Activated CD4-positive, alpha-beta T cell treated with anti-CD3 and anti-CD28 coated beads, Interleukin-2, amount 10 ng/mL, durations not matched to agents 24 days and 14 days (primary cell): ENCODE data around the gene ZNF441. TPM values are rescaled to one million over a fixed set of nuclear protein-coding genes. Genes with fewer than 3 reads are reported as not detected.
A peak's percentile ranks its signal among the peaks of the same experiment; 100 is the strongest.
"Not testable (repeated sequence)": the region's sequence is repeated elsewhere in the genome, so short reads cannot be mapped to it uniquely, and the experiment has no call there.

ENCODE experiments used
- DNase-seq: peaks from one replicate; pipeline ENCODE4 v3.0.0; 2022
- H3K27ac Mint-ChIP-seq: one replicate; pipeline ENCODE4 v1.8.0; 2022; ENCODE audit warnings: mild to moderate bottlenecking, mixed read lengths
- H3K27me3 Mint-ChIP-seq: one replicate; pipeline ENCODE4 v1.8.0; 2022; ENCODE audit warnings: mixed read lengths
- H3K36me3 Mint-ChIP-seq: one replicate; pipeline ENCODE4 v1.8.0; 2022; ENCODE audit warnings: low read depth, mild to moderate bottlenecking, mixed read lengths
- H3K4me1 Mint-ChIP-seq: one replicate; pipeline ENCODE4 v1.8.0; 2021; ENCODE audit warnings: mixed read lengths
- H3K4me3 Mint-ChIP-seq: one replicate; pipeline ENCODE4 v1.8.0; 2022; ENCODE audit warnings: mild to moderate bottlenecking, moderate library complexity, mixed read lengths
- H3K9me3 Mint-ChIP-seq: one replicate; pipeline ENCODE4 v1.8.0; 2021; ENCODE audit warnings: mixed read lengths
- intact Hi-C: fragments of 100-400 bp; cut with micrococcal nuclease; formaldehyde crosslinking; loops from one replicate; pipeline ENCODE4 v1.15.1; 2023
- total RNA-seq: library from RNA; stranded (reverse); gene quantifications from 2 replicates; pipeline ENCODE4 v1.2.3, GENCODE V29; 2022

The ZNF441 gene
- total RNA-seq, 1 donor from 2014 or later, result 4.0 TPM

- DNase-seq, result peak; percentile 93
- Mint-ChIP-seq H3K27me3 (no peaks in the 10 kb centered on the region), H3K9me3 (peaks cover 7% of the 10 kb centered on the region), H3K4me3 (peak overlapping the region; percentile 84), H3K36me3 (peaks cover 2% of the 10 kb centered on the region), H3K4me1 (peaks cover 9% of the 10 kb centered on the region), H3K27ac (no peak overlapping the region)
- intact Hi-C loops, result loop anchor here (1.0 to 5.0 kb wide), 4 partner anchors 85 to 344 kb away; no protein-coding TSS in a partner anchor
Measured at GRCh38 chr19:11797491-11797890, 30.7 kb downstream of the ZNF441 start.

DNA sequence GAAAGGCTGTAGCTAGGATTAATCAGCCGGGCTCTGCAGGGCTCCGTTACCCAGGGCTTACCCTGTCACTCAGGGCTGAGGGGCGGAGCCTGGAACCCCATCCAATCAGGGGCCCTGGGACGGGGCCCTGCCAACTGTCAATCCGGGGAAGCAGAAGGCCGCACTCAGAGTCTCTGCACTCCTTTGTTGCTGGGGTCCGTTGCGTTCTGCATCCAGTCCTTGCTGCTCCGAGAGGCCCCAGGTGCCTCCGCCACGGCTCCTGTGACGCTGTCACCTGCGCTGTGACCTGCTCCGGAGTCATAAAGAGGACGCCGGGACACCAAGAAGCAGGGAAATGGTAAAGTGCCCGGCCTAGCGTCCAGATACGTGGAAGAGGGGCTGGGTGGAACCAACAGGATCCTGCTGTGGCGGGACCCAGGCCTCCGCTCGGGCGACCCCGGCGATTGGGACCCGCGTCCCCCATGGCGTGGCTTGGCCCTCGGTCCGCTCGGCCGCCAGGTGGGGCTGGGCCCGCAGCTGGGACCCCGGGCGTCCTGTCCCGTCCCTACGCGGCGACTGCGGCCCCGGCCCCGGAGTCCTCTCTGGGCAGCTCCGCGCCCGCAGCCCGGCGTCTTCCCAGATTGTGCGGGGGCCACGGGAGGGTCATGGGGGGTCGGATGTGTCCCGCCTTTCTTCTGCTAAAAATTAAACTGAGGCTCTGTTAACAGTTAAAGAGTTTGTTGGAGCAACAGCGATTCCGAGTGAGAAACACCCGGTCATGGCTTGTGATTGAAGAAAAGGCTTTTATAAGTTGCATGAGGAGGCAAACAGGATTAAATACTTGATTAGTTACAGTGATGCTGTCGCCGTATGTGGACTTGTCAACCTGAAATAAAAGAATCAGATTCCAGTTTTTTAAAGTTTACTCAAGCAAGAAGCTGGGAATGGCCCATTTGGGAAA, 31.9 kb downstream of the ZNF441 start, which contains the start of gene ZNF491:
Gene ZNF491 (plus strand): TSS at position 133 of the 940 bp plus-strand sequence. CDS start 7,431 bp downstream, outside the sequence.
- H3K9me3 Mint-ChIP-seq, result peaks cover 7% of the 10 kb centered on the region
- peaks cover 9% of the 10 kb centered on the region for H3K4me1 Mint-ChIP-seq
- peak within 1 kb of the TSS; percentile 84 for H3K27ac Mint-ChIP-seq
- peak; percentile 91 for DNase-seq
- no peaks in the 10 kb centered on the region for H3K27me3 Mint-ChIP-seq
- H3K4me3 Mint-ChIP-seq, result peak within 1 kb of the TSS; percentile 84
- H3K36me3 Mint-ChIP-seq, result peaks cover 2% of the 10 kb centered on the region
- intact Hi-C loops, result loop anchor here (2.0 to 5.0 kb wide), 2 partner anchors 14 to 84 kb away; no protein-coding TSS in a partner anchor

- no peaks in the 10 kb centered on the region for H3K27me3 Mint-ChIP-seq
- no peak overlapping the region for H3K4me3 Mint-ChIP-seq
- intact Hi-C loops, result no loop called here
- H3K27ac Mint-ChIP-seq, result no peak overlapping the region
- DNase-seq, result no peak
- H3K9me3 Mint-ChIP-seq, result peaks cover 29% of the 10 kb centered on the region
- no peaks in the 10 kb centered on the region for H3K4me1 Mint-ChIP-seq
- peaks cover 13% of the 10 kb centered on the region for H3K36me3 Mint-ChIP-seq
Measured at GRCh38 chr19:11806354-11807098, 39.7 kb downstream of the ZNF441 start.

- no peaks in the 10 kb centered on the region for H3K27me3 Mint-ChIP-seq
- no peaks in the 10 kb centered on the region for H3K4me1 Mint-ChIP-seq
- no peak overlapping the region for H3K27ac Mint-ChIP-seq
- H3K36me3 Mint-ChIP-seq, result peaks cover 13% of the 10 kb centered on the region
- no peak overlapping the region for H3K4me3 Mint-ChIP-seq
- H3K9me3 Mint-ChIP-seq, result peaks cover 29% of the 10 kb centered on the region
- no peak for DNase-seq
- intact Hi-C loops, result no loop called here
Measured at GRCh38 chr19:11807099-11807380, 40.2 kb downstream of the ZNF441 start.

DNA sequence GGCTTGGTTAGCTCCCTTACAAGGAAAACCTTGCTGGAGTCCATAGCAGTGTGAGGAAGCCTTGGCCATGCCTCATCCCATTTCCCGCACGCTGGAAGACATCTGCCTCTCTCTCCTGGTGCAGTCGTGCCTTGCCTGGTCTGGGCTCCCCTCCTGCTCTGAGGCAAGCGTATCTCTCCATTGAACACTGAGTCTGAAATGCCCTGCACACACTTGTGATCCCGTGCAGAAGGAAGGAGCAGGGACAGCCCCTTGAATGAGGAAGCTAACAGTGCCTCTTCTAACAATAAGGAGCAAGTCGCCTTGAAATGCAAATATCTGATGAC, 46.9 kb downstream of the ZNF441 start:
- DNase-seq, result no peak
- H3K27ac Mint-ChIP-seq, result peak overlapping the region; percentile 78
- H3K9me3 Mint-ChIP-seq, result peaks cover 14% of the 10 kb centered on the region
- H3K4me1 Mint-ChIP-seq, result peaks cover 9% of the 10 kb centered on the region
- intact Hi-C loops, result loop anchor here (2.0 to 5.0 kb wide), 4 partner anchors 15 to 174 kb away; partner anchors contain the start of genes ZNF441 and ZNF491
- H3K4me3 Mint-ChIP-seq, result peak overlapping the region; percentile 93
- H3K27me3 Mint-ChIP-seq, result no peaks in the 10 kb centered on the region
- H3K36me3 Mint-ChIP-seq, result peaks cover 30% of the 10 kb centered on the region

DNA sequence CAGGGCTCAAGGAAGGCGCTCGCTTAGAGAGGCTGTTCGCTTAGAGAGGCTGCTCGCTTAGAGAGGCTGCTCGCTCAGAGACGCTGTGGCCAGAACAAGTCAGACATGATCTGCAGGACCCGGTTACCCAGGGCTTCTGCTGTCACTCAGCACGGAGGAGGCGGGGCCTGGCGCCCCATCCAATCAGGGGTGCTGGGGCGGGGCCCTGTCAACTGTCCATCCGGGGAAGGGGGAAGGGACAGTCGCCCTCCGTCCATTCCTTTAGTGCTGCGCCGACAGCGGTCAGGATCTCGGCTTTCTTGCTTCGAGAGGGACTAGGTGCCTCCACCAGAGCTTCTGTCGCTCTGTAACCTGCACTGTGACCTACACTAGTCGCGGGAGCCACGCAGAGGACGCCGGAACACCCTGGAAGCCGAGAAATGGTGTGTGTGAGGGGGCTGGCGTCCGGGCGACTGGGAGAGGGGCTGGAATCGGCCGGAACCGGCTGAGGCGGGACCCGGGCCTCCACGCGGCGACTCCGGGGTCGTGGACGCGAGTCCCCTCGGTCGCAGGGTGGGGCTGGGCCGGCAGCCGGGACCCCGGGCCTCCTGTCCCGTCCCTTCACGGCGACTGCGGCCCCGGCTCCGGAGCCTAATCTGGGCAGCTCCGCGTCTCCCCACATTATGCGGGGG, 47.4 kb downstream of the ZNF441 start, which contains the start of gene ZNF440:
Gene ZNF440 (plus strand): TSS at position 245 of the 671 bp plus-strand sequence. CDS start 175 bp downstream, at position 420.
- H3K36me3 Mint-ChIP-seq, result peaks cover 30% of the 10 kb centered on the region
- peak; percentile 97 for DNase-seq
- peaks cover 11% of the 10 kb centered on the region for H3K9me3 Mint-ChIP-seq

GRCh38 chr19:11814700-11815035, 47.9 kb downstream of the ZNF441 start:
- intact Hi-C loops, result loop anchor here (5.0 kb wide), 3 partner anchors 47 to 173 kb away; partner anchors contain the start of gene ZNF441
- DNase-seq, result no peak
- Mint-ChIP-seq H3K27me3 (no peaks in the 10 kb centered on the region), H3K4me3 (peak overlapping the region; percentile 93), H3K36me3 (peaks cover 30% of the 10 kb centered on the region), H3K27ac (peak overlapping the region; percentile 25), H3K4me1 (peaks cover 9% of the 10 kb centered on the region), H3K9me3 (peaks cover 11% of the 10 kb centered on the region)

More for the DNA sequence above, 47.4 kb downstream of the ZNF441 start, which contains the start of gene ZNF440:
- intact Hi-C loops, result loop anchor here (5.0 kb wide), 3 partner anchors 47 to 173 kb away; partner anchors contain the start of gene ZNF441
- peaks cover 9% of the 10 kb centered on the region for H3K4me1 Mint-ChIP-seq
- H3K27ac Mint-ChIP-seq, result peak within 1 kb of the TSS; percentile 78
- no peaks in the 10 kb centered on the region for H3K27me3 Mint-ChIP-seq
- H3K4me3 Mint-ChIP-seq, result peak within 1 kb of the TSS; percentile 93

GRCh38 chr19:11821474-11822109, 54.8 kb downstream of the ZNF441 start:
- no peak overlapping the region for H3K27ac Mint-ChIP-seq
- H3K4me3 Mint-ChIP-seq, result no peak overlapping the region
- no peaks in the 10 kb centered on the region for H3K4me1 Mint-ChIP-seq
- intact Hi-C loops, result no loop called here
- DNase-seq, result no peak
- no peaks in the 10 kb centered on the region for H3K27me3 Mint-ChIP-seq
- peaks cover 22% of the 10 kb centered on the region for H3K9me3 Mint-ChIP-seq
- H3K36me3 Mint-ChIP-seq, result peaks cover 56% of the 10 kb centered on the region

- peaks cover 25% of the 10 kb centered on the region for H3K9me3 Mint-ChIP-seq
- H3K4me3 Mint-ChIP-seq, H3K4me1 Mint-ChIP-seq, intact Hi-C loops, H3K27ac Mint-ChIP-seq, H3K27me3 Mint-ChIP-seq, DNase-seq: not testable (repeated sequence)
- H3K36me3 Mint-ChIP-seq, result peaks cover 79% of the 10 kb centered on the region
Measured at GRCh38 chr19:11828957-11829876, 62.4 kb downstream of the ZNF441 start.

DNA sequence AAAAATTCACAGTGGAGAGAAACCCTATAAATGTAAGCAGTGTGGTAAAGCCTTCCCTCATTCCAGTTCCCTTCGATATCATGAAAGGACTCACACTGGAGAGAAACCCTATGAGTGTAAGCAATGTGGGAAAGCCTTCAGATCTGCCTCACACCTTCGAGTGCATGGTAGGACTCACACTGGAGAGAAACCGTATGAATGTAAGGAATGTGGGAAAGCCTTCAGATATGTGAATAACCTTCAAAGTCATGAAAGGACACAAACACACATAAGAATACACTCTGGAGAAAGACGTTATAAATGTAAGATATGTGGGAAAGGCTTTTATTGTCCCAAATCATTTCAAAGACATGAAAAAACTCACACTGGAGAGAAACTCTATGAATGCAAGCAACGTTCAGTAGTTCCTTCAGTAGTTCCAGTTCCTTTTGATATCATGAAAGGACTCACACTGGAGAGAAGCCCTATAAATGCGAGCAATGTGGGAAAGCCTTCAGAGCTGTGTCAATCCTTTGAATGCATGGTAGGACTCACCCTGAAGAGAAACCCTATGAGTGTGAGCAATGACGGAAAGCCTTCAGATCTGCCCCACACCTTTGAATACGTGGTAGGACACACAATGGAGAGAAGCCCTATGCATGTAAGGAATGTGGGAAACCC, 65.6 kb downstream of the ZNF441 start:
- no peaks in the 10 kb centered on the region for H3K27me3 Mint-ChIP-seq
- H3K36me3 Mint-ChIP-seq, result peaks cover 66% of the 10 kb centered on the region
- H3K27ac Mint-ChIP-seq, result no peak overlapping the region
- no peaks in the 10 kb centered on the region for H3K4me1 Mint-ChIP-seq
- DNase-seq, result no peak
- intact Hi-C loops, result no loop called here
- no peak overlapping the region for H3K4me3 Mint-ChIP-seq
- H3K9me3 Mint-ChIP-seq, result peaks cover 21% of the 10 kb centered on the region

DNA sequence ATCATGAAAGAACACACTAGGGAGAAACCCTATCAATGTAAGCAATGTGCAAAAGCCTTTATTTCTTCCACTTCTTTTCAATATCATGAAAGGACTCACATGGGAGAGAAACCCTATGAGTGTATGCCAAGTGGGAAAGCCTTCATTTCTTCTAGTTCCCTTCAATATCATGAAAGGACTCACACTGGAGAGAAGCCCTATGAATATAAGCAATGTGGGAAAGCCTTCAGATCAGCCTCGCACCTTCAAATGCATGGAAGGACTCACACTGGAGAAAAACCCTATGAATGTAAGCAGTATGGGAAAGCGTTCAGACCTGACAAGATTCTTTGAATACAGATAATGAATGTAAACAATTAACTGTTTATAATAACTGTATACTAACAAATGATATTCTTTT, 66.7 kb downstream of the ZNF441 start:
- Mint-ChIP-seq H3K27me3 (no peaks in the 10 kb centered on the region), H3K36me3 (peaks cover 56% of the 10 kb centered on the region), H3K4me1 (no peaks in the 10 kb centered on the region), H3K9me3 (peaks cover 21% of the 10 kb centered on the region), H3K4me3 (no peak overlapping the region), H3K27ac (no peak overlapping the region)
- intact Hi-C loops, result no loop called here
- no peak for DNase-seq
